AG04449 (cell line): Measurements from ENCODE around the gene CATSPERD.

ENCODE experiments used
- CTCF ChIA-PET: fragments of 350-600 bp; formaldehyde crosslinking; extraction: SDS; loops from one replicate; lab custom pipeline; 2021; ENCODE audit warnings: antibody characterized with exemption; lab: Yijun Ruan, JAX
- POLR2A ChIA-PET: fragments of 400-600, 350-600 bp; formaldehyde crosslinking; extraction: SDS; loops from one replicate; lab custom pipeline; 2020; ENCODE audit warnings: antibody characterized with exemption, inconsistent platforms; lab: Yijun Ruan, JAX
- DNase-seq: peaks from one replicate; pipeline ENCODE4 v3.0.0-alpha.2; 2010; ENCODE audit warnings: low read depth, low spot score
- H3K4me3 ChIP-seq: 2 replicates; pipeline ENCODE4 v1.5.1; 2011; ENCODE audit warnings: low read depth, mild to moderate bottlenecking, control low read depth, low read length
- TF ChIP-seq, protein P1 (sequence below): IDR thresholded peaks from one replicate; pipeline ENCODE4 v1.5.1; 2011; ENCODE audit warnings: mild to moderate bottlenecking, moderate library complexity, low read length, control low read depth, inconsistent platforms; ENCODE audit not compliant: insufficient read depth; ENCODE audit errors: missing control alignments

CATSPERD gene, protein sequence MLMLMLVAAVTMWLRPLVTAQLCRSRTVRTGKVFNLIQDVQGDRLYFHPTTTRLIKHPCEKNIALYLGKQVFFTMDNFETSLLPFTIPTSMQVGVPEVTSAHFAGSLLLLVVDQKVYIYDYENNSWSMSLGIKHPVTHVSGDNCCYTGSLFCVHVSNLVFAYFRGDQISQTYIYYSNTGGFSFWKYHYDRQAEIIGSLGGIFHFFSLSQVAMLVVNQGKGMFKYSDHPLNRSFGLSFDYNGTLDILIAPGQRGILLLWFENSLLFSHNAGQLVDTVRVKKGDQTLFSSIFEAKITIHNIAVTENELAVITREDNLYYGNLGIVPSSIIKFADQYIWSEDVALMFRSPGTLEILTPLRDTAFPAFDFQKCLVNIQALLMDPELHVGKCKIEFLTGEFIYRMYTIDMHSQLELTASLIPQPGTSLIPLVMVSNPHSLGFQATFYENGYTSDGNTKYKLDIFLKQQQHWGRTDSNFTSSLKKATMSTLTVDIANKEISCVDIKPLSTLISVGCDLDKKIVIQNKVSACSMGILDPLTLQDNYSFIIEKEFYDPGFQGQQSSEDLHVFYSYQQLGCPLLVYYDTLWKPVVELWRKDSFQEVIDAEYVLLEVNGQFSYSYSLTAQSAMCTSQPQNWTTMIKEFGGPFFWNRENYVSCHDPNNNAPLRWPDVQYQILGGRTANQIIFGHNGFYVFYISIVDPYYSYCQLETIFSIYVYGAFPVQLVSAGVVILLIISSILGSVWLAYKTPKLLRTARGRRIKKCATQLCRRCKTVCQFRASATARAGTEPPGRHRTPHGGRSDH

DNA sequence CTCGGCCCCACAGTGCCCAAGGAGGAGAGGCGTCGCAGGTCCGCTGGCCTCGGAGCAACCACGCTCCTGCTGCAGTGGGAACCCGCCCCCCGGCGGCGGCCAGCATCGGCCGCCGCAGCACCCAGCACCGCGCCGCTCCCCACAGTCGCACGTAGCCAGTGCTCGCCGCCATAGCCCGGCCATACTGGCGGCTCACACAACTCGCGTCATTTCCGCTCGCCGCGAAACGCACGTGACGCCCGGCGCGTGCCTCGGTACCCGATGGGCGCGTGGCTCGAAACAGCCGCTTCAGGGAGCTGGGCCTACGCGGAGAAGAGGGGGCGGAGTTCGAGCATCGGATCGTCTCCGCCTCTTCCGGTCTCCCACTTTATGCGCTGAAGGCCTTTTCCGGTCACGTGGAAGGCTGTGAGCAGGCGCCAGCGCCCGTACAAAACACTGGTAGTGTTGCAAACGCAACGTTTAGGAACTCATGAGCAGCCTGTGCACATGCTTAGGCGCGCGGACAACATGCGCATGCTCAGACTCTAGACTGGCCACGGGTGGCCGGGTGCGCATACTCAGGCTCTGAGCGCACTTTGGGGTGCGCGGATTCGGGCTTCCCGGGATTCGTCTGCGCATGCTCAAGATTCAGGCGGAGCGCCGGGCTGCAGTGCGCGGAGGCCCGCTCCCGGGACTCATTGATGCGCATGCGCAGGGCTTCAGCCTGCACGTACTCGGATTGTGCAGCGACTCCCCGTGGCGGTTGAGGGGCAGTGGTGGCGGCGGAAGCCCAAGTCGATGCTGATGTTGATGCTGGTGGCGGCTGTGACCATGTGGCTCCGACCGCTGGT, at the start of gene CATSPERD, which contains the start of gene LONP1:
TSS of gene CATSPERD (plus strand) at position 677 of the 830 bp plus-strand sequence. CDS start at position 778, 101 bp downstream.
TSS of gene LONP1 (minus strand) at position 186 of the 830 bp plus-strand sequence. CDS start at position 172, 14 bp downstream.
- H3K4me3 ChIP-seq, result peak within 1 kb of the TSS; percentile 97
- TF ChIP-seq, protein P1, sequence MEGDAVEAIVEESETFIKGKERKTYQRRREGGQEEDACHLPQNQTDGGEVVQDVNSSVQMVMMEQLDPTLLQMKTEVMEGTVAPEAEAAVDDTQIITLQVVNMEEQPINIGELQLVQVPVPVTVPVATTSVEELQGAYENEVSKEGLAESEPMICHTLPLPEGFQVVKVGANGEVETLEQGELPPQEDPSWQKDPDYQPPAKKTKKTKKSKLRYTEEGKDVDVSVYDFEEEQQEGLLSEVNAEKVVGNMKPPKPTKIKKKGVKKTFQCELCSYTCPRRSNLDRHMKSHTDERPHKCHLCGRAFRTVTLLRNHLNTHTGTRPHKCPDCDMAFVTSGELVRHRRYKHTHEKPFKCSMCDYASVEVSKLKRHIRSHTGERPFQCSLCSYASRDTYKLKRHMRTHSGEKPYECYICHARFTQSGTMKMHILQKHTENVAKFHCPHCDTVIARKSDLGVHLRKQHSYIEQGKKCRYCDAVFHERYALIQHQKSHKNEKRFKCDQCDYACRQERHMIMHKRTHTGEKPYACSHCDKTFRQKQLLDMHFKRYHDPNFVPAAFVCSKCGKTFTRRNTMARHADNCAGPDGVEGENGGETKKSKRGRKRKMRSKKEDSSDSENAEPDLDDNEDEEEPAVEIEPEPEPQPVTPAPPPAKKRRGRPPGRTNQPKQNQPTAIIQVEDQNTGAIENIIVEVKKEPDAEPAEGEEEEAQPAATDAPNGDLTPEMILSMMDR, result peak; percentile 99
- ChIA-PET CTCF (interaction anchor here (0.7 to 1.9 kb wide), 13 partner anchors 8 to 84 kb away, joined by 3 to 9 read pairs (median 3); partner anchors contain the start of gene RPL36), POLR2A (interaction anchor here (0.7 to 1.5 kb wide), 8 partner anchors 15 to 242 kb away, joined by 3 to 7 read pairs (median 4); partner anchors contain the start of genes NDUFA11, RPL36 and VMAC)
- peak; percentile 87 for DNase-seq

DNA sequence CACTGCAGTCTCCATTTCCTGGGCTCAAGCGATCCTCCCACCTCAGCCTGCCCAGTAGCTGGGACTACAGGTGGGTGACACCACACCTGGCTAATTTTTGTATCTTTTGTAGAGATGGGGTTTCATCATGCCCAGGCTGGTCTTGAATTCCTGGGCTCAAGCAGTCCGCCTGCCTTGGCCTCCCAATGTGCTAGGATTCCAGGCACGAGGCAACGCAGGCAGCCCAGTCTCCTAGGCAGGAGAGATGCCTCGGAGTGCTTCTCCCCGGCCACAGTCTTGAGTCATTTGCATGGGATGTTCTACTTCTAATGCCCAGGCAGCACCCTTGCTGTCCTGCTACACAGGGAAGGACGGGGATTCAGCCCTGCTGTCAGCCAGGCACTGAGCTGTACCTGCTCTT, 48.8 kb upstream of the CATSPERD start:
- DNase-seq, result no peak
- TF ChIP-seq, protein P1, result no peak
- ChIA-PET POLR2A (no interaction called here), CTCF (interaction anchor here (2.2 kb wide), 1 partner anchor 16 kb away, joined by 7 read pairs; no protein-coding TSS in a partner anchor)
- no peak overlapping the region for H3K4me3 ChIP-seq

DNA sequence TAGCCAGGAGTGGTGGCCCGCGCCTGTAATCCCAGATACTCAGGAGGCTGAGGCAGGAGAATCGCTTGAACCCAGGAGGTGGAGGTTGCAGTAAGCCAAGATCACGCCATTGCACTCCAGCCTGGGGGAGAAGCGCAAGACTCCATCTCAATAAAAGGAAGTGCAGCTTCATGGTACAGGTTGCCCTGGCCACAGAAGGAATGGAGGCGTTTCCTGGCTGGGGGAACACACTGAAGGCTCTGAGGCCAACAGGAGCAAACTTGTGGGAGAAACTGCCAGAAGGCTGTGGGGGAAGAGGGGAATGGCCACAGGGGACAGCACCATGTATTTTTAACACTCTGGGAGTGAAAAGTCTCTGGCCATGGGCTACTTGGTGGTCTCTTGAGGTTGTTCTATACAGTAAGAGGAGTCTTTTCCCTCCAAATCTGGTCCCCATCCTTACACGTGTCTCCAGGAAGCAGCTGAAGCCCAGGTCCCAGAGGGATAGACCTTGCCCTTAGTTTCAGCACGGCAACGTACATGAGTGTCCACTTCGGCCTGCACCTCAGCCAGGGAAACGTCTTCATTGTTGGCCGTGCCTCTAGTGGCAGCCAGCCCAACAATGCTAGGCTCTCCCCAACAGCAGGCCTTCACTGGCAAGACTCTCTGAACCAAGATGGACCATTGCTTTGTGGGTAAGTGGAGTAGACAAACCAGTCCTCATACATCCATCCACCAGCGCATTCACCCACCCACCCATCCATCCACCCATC, 47.6 kb upstream of the CATSPERD start:
- POLR2A ChIA-PET, result no interaction called here
- TF ChIP-seq, protein P1, result no peak
- CTCF ChIA-PET, result interaction anchor here (2.2 kb wide), 1 partner anchor 14 kb away, joined by 7 read pairs; no protein-coding TSS in a partner anchor
- no peak for DNase-seq
- H3K4me3 ChIP-seq, result no peak overlapping the region

DNA sequence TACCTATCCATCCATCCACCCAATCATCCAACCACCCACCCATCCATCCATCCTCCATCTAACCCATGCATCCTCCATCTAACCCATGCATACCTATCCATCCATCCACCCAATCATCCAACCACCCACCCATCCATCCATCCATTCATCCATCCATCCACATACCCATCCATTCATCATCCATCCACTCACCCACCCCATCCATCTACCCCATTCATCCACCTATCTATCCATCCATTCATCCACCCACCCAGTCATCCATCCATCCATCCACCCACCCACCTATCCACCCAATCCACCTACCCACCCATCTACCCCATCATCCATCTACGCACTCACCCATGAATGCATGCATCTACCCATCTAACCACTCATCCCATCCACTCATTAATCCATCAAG, 46.7 kb upstream of the CATSPERD start:
- ChIA-PET POLR2A (no interaction called here), CTCF (no interaction called here)
- H3K4me3 ChIP-seq, result no peak overlapping the region
- no peak for DNase-seq
- TF ChIP-seq, protein P1, result no peak

DNA sequence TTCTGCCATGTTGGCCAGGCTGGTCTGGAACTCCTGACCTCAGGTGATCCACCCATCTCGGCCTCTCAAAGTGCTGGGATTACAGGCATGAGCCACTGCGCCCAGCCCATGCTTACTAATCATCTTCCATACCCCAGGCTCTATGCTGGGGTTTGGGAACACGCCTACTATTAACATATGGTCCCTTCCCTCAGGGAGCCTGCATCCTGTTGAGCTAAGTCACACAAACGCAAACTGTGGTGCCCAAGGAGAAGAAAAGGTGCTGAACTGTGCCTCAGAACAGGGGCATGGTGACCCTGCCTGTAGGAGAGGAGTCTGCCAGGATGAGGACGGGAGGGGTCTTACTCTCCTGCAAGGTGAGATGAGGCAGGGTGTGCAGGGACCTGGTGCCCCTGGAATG, 45.7 kb upstream of the CATSPERD start:
- ChIA-PET POLR2A (interaction anchor here (1.2 kb wide), 1 partner anchor 15 kb away, joined by 4 read pairs; no protein-coding TSS in a partner anchor), CTCF (interaction anchor here (1.0 to 2.4 kb wide), 2 partner anchors 13 to 15 kb away, joined by 3 to 7 read pairs; partner anchors contain the start of gene RPL36)
- no peak for DNase-seq
- no peak overlapping the region for H3K4me3 ChIP-seq
- TF ChIP-seq, protein P1, result no peak
